Gastroesophageal sphincter (tissue), 4 donors: Measurements from ENCODE around the gene EPOP. TPM values are rescaled to one million over a fixed set of nuclear protein-coding genes. Genes with fewer than 3 reads are reported as not detected.

ENCODE experiments used
- ATAC-seq: fragments of 150-250 bp; one replicate; pipeline ENCODE4 v1.9.1; 2016; ENCODE audit warnings: mild to moderate bottlenecking, moderate library complexity
- H3K27ac ChIP-seq, 4 donors: fragments of 200-600 bp; sonication (generic) in 3 of 4; 1 replicate in 3 of 4; 2 replicates in 1 of 4; pipeline ENCODE4 v1.5.1; 2016 to 2019
- H3K27me3 ChIP-seq: fragments of 200-600 bp; sonication (generic); one replicate; pipeline ENCODE4 v1.5.1; 2019
- H3K36me3 ChIP-seq, 2 donors: fragments of 200-600 bp; sonication (generic); one replicate each; pipeline ENCODE4 v1.5.1; 2019; ENCODE audit warnings: control low read depth in 1 of 2
- H3K4me1 ChIP-seq, 3 donors: fragments of 200-600 bp; sonication (generic); 1 replicate in 2 of 3; 2 replicates in 1 of 3; pipeline ENCODE4 v1.5.1; 2016 to 2019; ENCODE audit warnings: control low read depth in 2 of 3
- H3K4me3 ChIP-seq, 2 donors: fragments of 200-600 bp; sonication (generic); one replicate each; pipeline ENCODE4 v1.5.1; 2019; ENCODE audit warnings: mild to moderate bottlenecking in 1 of 2, moderate library complexity in 1 of 2
- H3K9me3 ChIP-seq, 3 donors: fragments of 200-600 bp; sonication (generic); one replicate each; pipeline ENCODE4 v1.5.1; 2017 to 2019; ENCODE audit warnings: control low read depth in 2 of 3
- CTCF ChIP-seq, 4 experiments: fragments of 200-600 bp in 2 of 4; fragments of 450-650 bp in 2 of 4; sonication (generic) in 1 of 4; IDR thresholded peaks; one replicate each; pipeline ENCODE4 v1.5.1; 2017 to 2019; ENCODE audit warnings: antibody characterized with exemption in 4 of 4, mild to moderate bottlenecking in 2 of 4, moderate library complexity in 2 of 4
- EP300 ChIP-seq: sonication (generic); formaldehyde crosslinking; IDR thresholded peaks from one replicate; pipeline ENCODE4 v1.6.1; 2017; ENCODE audit warnings: antibody characterized with exemption, mild to moderate bottlenecking
- POLR2A ChIP-seq, 2 donors: fragments of 450-650 bp; IDR thresholded peaks; one replicate each; pipeline ENCODE4 v1.6.1; 2017; ENCODE audit warnings: antibody characterized with exemption in 2 of 2, mild to moderate bottlenecking in 2 of 2, moderate library complexity in 1 of 2
- POLR2AphosphoS5 ChIP-seq: sonication (generic); formaldehyde crosslinking; IDR thresholded peaks from one replicate; pipeline ENCODE4 v1.6.1; 2017; ENCODE audit warnings: antibody characterized with exemption
- WGBS, 2 donors: methylation state at CpG; one replicate each; pipeline ENCODE4 v1.1.5; 2018; ENCODE audit warnings: low coverage in 1 of 2; 5-methylcytosine and 5-hydroxymethylcytosine counted together
- total RNA-seq, 4 donors: library from RNA; depleted of rRNA; stranded (reverse); fragments of >200 nt; gene quantifications; one replicate each; pipeline ENCODE4 v1.1.0, GENCODE V29; 2016

EPOP gene
- total RNA-seq, 4 donors from 2014 or later, result 0.31 to 3.5 (median 1.5) TPM

GRCh38 chr17:38663125-38663751 lies 11.5 kb downstream of the EPOP start:
- Histone ChIP-seq H3K4me1 (no peaks in the 10 kb centered on the region), H3K27ac (no peak overlapping the region), H3K27me3 (peaks cover 26% of the 10 kb centered on the region), H3K36me3 (no peaks in the 10 kb centered on the region), H3K4me3 (no peak overlapping the region), H3K9me3 (no peaks in the 10 kb centered on the region)
- ATAC-seq, result peak; percentile 26
- no peak for TF ChIP-seq POLR2AphosphoS5
- peak in 3 of 4 experiments; percentile 16 to 52 (median 42) for TF ChIP-seq CTCF (IDR thresholded peaks at IDR 0.05)
- 13 to 17% methylated on average over 2 to 8 of the region's 9 CpGs for WGBS, 2 donors

DNA sequence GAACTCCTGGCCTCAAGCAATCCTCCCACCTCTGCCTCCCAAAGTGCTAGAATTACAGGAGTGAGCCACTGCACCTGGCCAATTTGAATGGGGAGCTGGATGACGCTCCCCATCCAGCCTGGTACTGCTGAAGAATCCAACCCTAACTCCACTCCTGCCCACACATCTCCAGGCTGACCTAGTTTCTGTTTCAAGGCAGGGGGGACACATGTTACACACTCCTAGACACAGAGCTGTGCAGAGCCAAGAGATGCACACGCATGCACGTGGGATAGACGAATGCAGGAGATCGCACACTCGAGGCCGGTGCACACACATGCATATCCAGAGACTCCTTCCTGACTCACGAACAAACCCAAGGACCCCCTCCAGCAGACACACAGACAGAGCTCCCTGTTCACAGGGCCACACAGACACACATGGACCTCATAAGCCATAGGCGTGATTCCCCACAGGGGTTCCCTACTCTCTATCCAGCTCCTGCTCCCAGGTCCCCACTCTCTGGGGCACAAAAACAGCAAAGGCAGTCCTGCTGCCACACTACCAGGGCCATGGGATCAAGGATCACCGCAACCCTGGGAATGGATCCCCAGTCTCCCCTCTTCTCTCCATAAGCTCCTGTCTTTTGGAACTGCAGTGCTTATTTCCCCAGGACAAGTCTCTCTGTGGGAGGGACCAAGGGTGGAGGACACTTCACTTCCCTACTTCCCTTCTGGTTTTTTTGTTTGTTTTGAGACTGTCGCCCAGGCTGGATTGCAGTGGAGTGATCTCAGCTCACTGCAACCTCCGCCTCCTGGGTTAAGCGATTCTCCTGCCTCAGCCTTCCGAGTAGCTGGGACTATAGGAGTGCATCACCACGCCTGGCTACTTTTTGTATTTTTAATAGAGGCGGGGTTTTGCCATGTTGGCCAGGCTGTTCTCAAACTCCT lies 14.4 kb downstream of the EPOP start:
- Histone ChIP-seq H3K27ac (no peak overlapping the region), H3K4me1 (no peaks in the 10 kb centered on the region), H3K36me3 (no peaks in the 10 kb centered on the region), H3K27me3 (peaks cover 52% of the 10 kb centered on the region), H3K9me3 (no peaks in the 10 kb centered on the region), H3K4me3 (no peak overlapping the region)
- WGBS, 2 donors, result 65 to 76% methylated on average over 6 to 15 of the region's 16 CpGs
- TF ChIP-seq POLR2A (IDR thresholded peaks at IDR 0.05) (no peak), POLR2AphosphoS5 (no peak), CTCF (IDR thresholded peaks at IDR 0.05) (no peak), EP300 (no peak)
- ATAC-seq, result no peak

- Histone ChIP-seq H3K9me3 (no peaks in the 10 kb centered on the region), H3K27me3 (peaks cover 59% of the 10 kb centered on the region), H3K4me3 (no peak overlapping the region), H3K36me3 (no peaks in the 10 kb centered on the region), H3K4me1 (no peaks in the 10 kb centered on the region), H3K27ac (no peak overlapping the region)
- TF ChIP-seq POLR2AphosphoS5, result no peak
- 80% methylated on average over 2 of the region's 7 CpGs; no CpG with 5 or more reads in 1 of the 2 donors for WGBS, 2 donors
- no peak for ATAC-seq
Observed at GRCh38 chr17:38659415-38659814, 15.3 kb downstream of the EPOP start.

- TF ChIP-seq POLR2A (IDR thresholded peaks at IDR 0.05) (no peak), CTCF (IDR thresholded peaks at IDR 0.05) (no peak), POLR2AphosphoS5 (no peak), EP300 (no peak)
- no peaks in the 10 kb centered on the region for H3K4me1 ChIP-seq
- H3K27me3 ChIP-seq, result peaks cover 59% of the 10 kb centered on the region
- no peaks in the 10 kb centered on the region for H3K9me3 ChIP-seq
- no peak overlapping the region for H3K4me3 ChIP-seq
- no peaks in the 10 kb centered on the region for H3K36me3 ChIP-seq
- no peak overlapping the region for H3K27ac ChIP-seq
- ATAC-seq, result no peak
- 40% methylated on average over 1 of the region's 13 CpGs; no CpG with 5 or more reads in 1 of the 2 donors for WGBS, 2 donors
Observed at GRCh38 chr17:38658741-38659345, 15.9 kb downstream of the EPOP start.

DNA sequence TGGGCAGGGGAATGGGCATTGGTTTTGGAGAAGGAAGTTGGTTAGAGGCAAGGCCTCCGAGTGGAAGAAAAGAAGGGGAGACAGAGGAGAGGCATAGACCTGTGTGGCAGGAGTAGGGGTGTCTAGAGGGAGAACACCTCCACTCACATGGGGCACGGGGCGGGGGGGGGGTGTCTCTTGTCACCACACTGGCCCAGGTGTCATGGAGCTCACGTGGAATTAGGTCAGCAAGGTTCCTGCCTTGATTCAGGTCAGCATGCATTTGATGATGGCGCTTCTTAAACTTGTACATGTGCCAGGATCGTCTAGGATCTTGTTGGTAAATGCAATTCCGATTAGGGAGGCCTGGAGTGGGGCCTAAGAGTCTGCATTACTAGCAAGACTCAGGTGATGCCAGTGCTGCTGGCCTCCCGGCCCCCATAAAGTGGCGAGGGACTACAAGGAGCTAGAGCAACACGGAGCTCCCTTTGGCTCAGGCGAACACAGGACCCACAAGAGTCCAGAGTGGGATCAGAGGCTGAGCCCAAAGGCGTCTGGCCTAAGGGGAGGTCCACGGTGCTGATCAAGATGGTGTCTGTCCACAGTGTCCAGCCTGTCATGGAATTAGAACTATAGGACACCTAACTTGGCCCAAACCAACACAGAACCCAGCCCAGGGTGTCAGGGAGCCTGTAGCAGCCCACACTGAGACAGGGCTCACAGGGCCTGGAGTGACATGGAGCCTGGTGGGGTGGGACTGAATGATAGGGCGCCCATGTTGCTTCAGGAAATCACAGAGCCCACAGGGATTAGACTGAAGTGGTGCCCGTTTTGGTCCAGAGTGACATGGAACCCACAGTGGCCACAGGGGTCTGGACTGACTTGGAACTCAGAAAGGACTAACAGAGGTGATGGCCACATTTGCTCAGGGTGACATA lies 16.7 kb downstream of the EPOP start:
- Histone ChIP-seq H3K9me3 (no peaks in the 10 kb centered on the region), H3K27me3 (peaks cover 60% of the 10 kb centered on the region), H3K4me3 (no peak overlapping the region), H3K27ac (no peak overlapping the region), H3K36me3 (no peaks in the 10 kb centered on the region), H3K4me1 (no peaks in the 10 kb centered on the region)
- no peak for ATAC-seq
- WGBS, 2 donors, result 73 to 87% methylated on average over 3 to 5 of the region's 15 CpGs
- no peak for TF ChIP-seq POLR2A (IDR thresholded peaks at IDR 0.05)
